HG03159 (cell line): Measurements from ENCODE around the gene SF3A1.

ENCODE experiments used
- ATAC-seq: cut with Tn5 transposase; IDR thresholded peaks from one replicate; pipeline ENCODE4 v1.9.1; 2021; ENCODE audit warnings: mild to moderate bottlenecking, moderate library complexity; ENCODE audit not compliant: unreplicated experiment

The SF3A1 gene

GRCh38 chr22:30386960-30387827 is 30.5 kb upstream of the SF3A1 start, which contains the start of gene RNF215:
Gene RNF215, minus strand, starts transcription at chr22:30387411. Its CDS starts 98 bp downstream, at chr22:30387313.
- ATAC-seq = peak; percentile 58

- ATAC-seq = no peak
Observed at GRCh38 chr22:30386608-30386959, 29.9 kb upstream of the SF3A1 start.

GRCh38 chr22:30385942-30386341 is 29.2 kb upstream of the SF3A1 start:
- ATAC-seq = no peak

GRCh38 chr22:30383061-30383460 is 26.4 kb upstream of the SF3A1 start:
- no peak for ATAC-seq

GRCh38 chr22:30382340-30382739 is 25.6 kb upstream of the SF3A1 start:
- no peak for ATAC-seq

- ATAC-seq = no peak
Observed at GRCh38 chr22:30381264-30381663, 24.6 kb upstream of the SF3A1 start.

- no peak for ATAC-seq
Observed at GRCh38 chr22:30380011-30380410, 23.3 kb upstream of the SF3A1 start.

GRCh38 chr22:30375312-30375849 is 18.7 kb upstream of the SF3A1 start:
- ATAC-seq = no peak

- ATAC-seq = no peak
Observed at GRCh38 chr22:30373331-30374325, 16.9 kb upstream of the SF3A1 start.

- no peak for ATAC-seq
Observed at GRCh38 chr22:30372915-30373314, 16.2 kb upstream of the SF3A1 start.

GRCh38 chr22:30371981-30372380 is 15.3 kb upstream of the SF3A1 start:
- no peak for ATAC-seq

GRCh38 chr22:30371321-30371720 is 14.6 kb upstream of the SF3A1 start:
- no peak for ATAC-seq

- ATAC-seq = no peak
Observed at GRCh38 chr22:30370641-30371230, 14.0 kb upstream of the SF3A1 start.

- ATAC-seq = no peak
Observed at GRCh38 chr22:30368420-30368819, 11.7 kb upstream of the SF3A1 start.

GRCh38 chr22:30365891-30366290 is 9.2 kb upstream of the SF3A1 start:
- no peak for ATAC-seq

GRCh38 chr22:30362651-30363281 is 6.1 kb upstream of the SF3A1 start:
- no peak for ATAC-seq

- no peak for ATAC-seq
Observed at GRCh38 chr22:30361916-30362650, 5.4 kb upstream of the SF3A1 start.

- no peak for ATAC-seq
Observed at GRCh38 chr22:30358541-30358940, 1.8 kb upstream of the SF3A1 start.

GRCh38 chr22:30357650-30358215 is 1.0 kb upstream of the SF3A1 start:
- no peak for ATAC-seq

- ATAC-seq = no peak
Observed at GRCh38 chr22:30357236-30357570, 509 bp upstream of the SF3A1 start.
